Nasal cavity respiratory epithelium epithelial cell of viscerocranial mucosa (primary cell): ENCODE results near the gene GLRA1. TPM values are rescaled to one million over a fixed set of nuclear protein-coding genes. Genes with fewer than 3 reads are reported as not detected.

Experiments
- total RNA-seq: library from RNA; depleted of rRNA; stranded (reverse); fragments of >200 nt; gene quantifications from 2 replicates; pipeline ENCODE4 v1.2.3, GENCODE V29; 2014

GLRA1 gene
- total RNA-seq: not detected in 2 replicates

DNA sequence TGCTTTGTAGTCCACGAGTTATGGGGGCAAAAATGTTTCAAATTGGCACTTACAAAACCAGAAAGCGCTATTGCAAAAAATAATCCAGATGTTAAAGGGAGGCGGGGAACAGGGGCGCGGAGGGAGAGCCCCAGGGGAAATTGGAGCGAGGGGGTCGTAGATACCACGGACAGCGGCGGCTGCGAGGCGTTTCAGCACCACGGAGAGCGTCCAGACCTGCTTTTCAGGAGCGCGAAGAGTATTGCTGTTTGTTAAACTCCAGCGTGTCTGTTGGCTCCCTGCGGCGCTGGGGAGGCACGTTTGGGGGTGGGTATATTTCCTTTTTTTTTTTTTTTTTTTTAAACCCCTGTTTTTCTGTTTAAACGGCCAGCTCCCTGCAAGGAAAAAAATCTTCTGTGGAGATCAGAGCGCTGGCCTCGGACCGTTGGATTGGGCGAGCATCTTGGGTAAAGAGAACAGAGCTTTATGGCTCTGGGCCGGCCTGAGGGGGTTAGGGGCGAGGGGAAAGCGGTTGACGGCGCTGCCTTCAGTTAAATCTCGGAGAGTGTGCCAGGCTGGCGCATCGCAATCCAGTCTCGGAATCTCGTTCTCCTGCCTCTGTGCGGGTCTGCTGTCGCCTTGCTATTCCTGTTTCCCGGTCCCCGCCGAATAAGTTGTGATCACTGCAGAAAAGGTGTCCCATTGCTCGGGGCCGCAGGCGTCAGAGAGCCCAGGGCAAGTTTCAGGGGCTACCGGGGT lies at the start of gene GLRA1:
Gene GLRA1 (minus strand): TSS at position 288 of the 738 bp plus-strand sequence. CDS start 302 bp downstream, outside the sequence.

Other genes with a start within 250 kb of the GLRA1 start
- gene SPARC, start 237.9 kb downstream of the GLRA1 start, total RNA-seq: 7.9 and 78.7 TPM in 2 replicates
- 34.3 and 39.3 TPM in 2 replicates for gene ATOX1, start 166.2 kb downstream of the GLRA1 start, total RNA-seq
- 213 and 269 TPM in 2 replicates for gene G3BP1, start 152.9 kb downstream of the GLRA1 start, total RNA-seq